GM04503 (cell line): ENCODE data around the gene PLVAP.
A peak's percentile ranks its signal among the peaks of the same experiment; 100 is the strongest.

Experiments
- DNase-seq: peaks from one replicate; pipeline ENCODE4 v3.0.0-alpha.2; 2012; ENCODE audit warnings: low read depth

Gene PLVAP

GRCh38 chr19:17333611-17334413 is 43.3 kb downstream of the PLVAP start:
- DNase-seq: peak; percentile 43

- no peak for DNase-seq
Observed at GRCh38 chr19:17332677-17333581, 44.2 kb downstream of the PLVAP start.

DNA sequence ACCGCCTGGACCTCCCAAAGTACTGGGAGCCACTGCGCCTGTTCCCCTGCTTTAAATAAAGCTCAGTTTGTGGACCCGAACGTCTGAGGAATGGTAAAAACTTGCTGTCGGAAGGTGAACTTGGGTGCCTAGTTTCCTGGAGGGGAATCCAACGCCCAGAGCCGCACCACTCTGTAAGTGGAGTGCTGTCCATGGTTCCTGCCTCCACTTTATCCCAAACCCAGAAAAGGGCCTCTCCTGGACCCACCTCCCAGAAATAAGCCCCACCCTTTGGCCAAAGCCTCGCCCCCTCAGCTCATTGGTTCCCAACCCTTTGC is 44.8 kb downstream of the PLVAP start:
- DNase-seq: no peak

DNA sequence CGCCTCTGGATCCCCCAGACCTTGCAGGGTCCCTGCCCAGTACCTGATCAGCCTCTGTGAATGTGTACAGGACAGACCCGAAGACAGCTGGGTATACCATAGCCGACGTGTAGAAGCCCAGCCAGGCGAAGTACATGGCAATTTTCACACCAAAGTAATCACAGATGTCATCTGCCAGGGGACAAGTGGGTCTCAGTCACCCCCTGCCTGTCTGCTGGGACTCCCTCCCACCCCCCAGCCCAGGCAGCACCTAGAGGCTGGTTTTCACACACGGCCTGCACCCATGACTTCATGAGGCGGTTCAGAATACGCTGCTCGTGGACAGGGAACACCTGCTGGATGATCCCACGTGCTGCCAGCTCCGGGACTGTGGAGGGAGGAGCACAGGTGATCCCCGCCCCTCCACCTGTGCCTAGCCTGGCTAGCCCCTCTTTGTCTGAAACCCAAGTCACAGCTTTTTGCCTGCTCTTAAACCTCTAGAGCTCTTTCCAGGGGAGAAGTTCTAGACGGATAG is 46.0 kb downstream of the PLVAP start:
- DNase-seq: no peak

DNA sequence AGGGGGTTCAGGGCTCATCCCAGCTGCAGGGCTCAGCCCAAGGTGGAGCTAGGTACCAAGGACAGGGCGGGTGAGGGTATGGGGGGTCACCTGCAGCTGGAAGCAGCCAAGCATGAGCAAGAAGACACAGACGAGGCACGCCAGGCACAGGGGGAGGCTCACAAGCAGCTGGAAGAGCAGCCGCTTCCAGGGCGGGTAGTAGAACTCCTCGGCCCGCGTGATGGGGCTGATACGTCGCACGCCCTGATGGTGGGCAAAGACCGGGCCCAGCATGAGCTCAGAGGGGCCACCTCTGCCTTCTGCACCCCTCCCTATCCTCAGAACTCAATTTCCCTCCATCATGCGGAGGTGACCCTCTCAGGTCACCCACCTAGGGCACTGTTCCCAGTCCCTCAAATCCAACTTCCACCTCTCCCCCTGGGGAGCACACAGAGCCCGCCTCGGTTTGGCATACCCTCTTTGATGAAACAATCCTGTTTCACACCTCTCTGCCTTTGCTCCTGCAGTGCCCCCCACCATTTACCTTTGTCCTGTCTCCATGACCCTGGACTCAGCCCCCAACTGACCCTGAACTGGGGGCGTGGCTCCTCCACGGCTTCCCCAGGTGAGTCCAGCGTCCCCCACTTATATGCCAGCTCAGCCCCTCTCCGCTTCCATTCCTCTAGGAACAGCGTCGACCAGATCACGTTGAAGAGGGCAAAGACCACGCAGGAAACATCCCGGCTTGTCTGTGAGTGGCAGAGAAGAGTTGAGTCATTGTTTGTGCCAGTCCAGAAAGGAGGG is 46.7 kb downstream of the PLVAP start:
- no peak for DNase-seq

DNA sequence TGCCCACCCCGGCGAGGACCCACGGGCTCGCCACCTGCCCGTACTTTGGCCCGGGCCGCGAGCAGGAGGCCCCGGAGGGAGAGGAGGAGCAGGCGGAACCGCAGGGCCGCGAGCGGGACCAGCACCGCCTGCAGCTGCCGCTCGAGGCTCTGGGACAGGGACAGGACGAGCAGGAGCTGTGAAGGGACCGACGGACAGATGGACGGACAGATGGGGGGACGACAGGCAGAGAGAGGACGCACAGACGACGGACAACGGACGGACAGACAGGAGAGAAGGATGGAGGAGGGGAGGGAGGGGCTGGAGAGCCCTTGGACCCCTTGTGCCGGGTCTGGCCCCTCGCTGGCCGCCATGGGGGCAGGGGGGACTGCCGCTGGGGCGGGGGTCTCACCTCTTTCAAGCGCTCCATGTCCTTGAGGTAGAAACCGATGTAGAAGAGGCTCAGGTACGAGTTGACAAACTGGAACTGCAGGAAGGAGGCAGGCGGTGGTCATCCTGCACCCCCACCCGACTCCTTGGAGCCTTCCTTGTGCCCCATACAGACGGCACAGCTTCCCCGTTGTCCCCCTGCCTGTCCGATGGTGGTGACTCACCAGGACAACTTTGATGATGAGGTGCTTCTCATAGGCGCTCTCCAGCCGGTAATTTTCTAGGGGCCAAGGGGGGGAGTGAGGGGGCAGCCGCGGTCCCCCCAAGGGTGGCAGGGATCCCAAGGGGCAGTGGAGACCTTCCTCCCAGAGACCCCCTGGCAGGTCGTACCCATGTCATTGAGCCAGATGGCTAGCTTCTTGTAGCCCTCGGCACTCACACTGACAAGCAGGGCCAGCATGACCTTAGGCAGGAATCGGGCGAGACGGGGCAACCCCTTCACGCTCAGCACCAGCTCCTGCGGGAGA is 47.5 kb downstream of the PLVAP start:
- no peak for DNase-seq

- no peak for DNase-seq
Observed at GRCh38 chr19:17328517-17329365, 48.4 kb downstream of the PLVAP start.

DNA sequence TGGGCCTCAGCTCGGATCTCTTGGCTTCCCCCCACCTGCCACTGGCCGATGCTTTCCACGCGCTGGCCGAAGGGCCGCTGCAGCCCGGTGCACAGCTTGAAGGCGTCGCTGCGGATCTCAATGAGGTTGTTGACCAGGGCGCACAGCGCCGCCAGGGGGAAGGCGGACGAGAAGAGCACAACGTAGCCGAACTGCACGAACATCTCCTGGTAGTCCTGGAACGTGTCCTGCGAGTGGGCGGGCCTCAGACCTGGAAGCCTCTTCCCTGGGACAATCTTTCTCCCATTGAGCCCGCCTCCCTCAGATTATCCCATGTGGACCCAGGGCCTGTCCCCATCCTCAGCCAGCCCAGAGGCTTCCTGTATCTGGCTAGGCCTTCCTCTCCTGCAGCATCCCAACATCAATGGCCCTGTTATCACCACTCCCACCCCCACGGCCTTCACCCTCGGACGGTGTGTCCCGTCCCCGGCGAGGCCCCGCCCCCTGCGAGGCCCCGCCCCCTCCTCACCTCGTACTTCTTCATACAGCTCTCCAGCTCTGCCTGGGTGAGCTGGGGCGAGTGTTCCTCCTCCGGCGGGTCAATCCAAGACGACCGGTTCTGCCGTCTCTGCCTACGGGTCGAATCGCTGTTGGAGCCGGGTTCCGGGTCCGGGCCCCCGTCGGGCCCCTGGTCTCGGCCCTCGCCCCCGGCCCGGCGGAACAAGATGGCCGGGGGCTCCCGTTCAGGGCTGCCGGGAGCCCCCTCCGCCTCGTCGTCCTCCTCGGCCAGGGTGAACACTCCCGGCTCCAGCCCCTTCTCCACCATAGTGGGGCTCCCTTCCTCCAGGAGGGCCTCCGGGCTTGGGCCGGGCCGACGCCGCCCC is 49.3 kb downstream of the PLVAP start:
- DNase-seq: no peak

DNA sequence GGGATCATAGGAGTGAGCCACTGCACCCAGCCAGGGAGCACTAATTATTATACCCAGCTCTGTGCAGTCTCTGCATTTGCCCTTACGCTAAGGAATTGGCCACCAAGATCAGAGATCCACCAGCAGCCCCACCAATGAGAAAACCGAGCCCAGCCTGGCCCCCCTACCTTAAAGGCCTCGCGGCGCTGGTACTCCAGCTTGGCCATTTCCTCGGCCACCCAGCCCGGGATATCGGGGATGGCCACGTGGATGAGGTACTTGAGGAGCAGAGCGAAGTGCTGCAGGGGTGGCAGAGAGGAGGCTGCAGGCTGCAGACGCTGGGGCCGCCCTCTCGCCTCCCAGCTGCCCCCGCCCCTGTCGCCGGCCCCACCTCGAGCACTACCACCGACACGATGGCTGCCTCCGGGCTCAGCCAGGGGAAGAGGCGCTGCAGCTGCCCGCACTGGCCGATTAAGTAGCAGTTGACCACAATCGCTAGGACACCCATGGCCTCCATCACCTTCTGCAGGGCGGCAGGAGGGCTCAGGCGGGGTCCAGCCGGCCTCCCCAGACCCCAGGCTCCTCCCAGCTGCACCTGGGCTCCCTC is 50.0 kb downstream of the PLVAP start:
- DNase-seq: no peak

- no peak for DNase-seq
Observed at GRCh38 chr19:17326595-17326966, 50.6 kb downstream of the PLVAP start.

DNA sequence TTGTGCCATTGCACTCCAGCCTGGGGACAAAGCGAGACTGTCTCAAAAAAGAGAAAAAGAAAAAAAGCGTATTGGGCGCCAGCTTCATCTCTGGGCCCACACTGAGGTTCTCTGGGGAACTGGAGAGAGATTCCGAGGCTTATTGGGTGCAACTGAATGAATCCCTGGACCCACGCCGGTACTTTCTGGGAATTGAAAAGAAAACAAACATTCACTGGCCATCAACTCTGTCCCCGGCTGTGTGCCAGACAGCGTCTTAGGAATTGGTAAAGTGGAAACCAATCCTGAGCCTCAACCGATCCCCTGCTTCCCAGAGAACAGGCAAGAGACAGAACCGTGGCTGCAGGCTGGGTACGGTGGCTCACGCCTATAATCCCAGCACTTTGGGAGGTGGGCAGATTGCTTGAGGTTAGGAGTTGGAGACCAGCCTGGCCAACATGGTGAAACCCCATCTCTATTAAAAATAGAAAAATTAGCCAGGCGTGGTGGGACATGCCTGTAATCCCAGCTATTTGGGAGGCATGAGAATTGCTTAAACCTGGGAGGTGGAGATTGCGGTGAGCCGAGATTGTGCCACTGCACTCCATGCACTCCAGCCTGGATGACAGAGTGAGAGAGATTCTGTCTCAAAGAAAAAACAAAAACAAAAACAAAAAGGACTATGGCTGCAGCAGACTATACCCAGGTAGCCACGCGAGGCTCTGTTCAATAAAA is 51.1 kb downstream of the PLVAP start:
- no peak for DNase-seq

- no peak for DNase-seq
Observed at GRCh38 chr19:17325133-17325532, 52.0 kb downstream of the PLVAP start.

DNA sequence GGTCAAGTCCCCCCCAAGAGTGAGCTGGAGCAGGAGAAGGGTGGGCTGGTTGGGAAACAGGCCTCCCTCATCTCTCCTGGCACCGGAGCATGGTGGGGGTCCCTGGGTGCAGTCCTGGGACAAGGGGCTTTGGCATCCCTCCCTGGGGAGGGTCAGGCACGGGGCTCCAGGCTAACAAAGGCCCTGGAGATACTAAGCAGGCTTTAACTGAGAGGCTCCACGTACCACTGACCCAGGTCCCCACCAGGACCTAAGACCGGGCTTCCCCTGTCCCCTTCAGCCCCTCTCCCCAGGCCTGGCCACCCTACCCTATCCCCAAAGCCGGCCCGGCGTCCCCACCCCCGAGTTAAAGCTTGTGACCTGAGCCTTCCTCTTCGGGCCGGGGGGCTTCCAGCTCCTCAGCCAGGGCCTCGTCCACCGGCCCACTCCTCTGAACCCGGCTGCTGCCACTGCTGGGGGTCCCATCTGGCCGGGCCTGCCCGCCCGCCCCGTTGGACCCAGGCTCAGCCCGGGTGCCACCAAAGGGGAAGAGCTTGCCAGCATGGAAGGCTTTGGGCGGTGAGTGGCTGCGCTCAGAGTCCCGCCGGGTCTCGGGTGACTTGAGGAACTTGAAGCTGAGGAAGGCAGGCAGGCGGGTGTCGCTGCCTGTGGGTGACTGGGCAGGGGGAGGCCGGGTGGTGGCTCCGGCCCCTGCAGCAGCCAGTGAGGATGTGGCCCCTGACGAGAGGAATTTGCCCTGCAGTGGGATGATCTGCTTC is 52.6 kb downstream of the PLVAP start:
- no peak for DNase-seq

DNA sequence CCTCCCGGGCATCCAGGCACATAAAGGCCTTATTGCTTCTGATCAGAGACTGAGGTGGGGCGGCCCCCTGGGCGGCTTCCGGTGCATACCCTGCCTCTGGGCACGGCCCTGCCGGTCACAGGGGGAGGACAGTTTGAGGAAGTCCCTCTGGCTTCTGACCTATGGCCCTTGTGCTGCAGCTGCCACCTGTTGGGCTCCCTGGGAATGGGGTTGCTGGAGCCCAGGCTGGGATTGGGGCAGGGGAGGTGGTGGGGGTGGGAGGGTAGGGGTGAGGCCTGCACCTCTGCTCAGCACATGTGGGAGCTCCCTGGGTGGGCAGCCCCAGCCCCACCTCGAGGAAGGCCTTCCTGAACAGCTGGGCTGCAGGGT is 53.2 kb downstream of the PLVAP start:
- no peak for DNase-seq

DNA sequence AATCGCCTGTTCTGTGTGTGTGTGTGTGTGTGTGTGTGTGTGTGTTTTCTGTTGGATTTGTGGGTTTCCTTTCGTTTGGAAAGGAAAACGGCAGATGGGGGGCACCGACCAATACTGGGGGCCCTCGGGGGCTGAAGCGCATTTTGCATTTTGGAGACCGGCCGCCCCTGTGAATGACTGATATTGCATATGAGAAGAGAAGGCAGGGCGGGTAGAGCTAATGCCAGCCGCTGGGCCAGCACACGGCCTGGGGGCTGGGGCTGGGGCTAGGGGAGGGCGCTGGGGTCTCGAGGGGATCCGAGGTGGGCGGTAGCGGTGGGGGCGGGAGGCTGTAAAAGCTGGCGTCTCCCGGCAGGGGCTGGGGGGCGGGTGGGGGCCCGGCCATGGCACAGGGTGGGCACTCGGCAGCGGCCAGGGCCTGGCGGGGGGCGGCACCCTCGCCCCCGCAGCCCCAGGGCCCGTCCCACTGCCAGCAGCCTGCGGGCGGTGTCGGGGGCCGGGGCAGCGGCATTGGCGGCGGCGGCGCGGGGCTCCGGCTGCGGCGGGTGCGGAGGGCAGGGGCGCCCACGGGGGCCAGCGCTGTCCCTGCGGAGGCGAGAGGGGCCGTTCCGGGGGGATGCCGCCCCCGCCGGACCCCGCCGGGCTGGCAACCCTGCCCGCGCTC is 53.7 kb downstream of the PLVAP start:
- DNase-seq: no peak

DNA sequence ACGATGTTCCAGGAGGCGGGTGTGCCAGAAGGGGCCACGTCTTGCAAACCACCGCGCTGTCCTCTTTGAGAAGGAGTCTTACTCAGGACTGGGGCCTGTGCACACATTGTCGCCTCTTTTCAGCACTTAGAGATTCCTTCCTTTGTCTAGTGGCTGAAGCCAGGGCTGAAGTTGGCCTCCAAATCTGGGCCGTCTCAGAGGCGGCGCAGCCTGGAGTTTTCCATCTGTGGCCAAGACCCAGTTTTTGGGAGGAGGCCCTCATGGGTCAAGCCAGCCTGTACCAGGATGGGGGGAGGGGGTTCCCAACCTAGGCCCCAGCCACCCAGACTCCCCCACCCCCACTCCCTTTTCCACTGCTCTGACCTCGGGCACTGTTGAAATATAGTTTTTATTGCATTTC is 54.3 kb downstream of the PLVAP start:
- DNase-seq: no peak
